Erythroblast (primary cell): Measurements from ENCODE around the gene PTPRN2.

Source experiments
- GATA1 ChIP-seq: IDR thresholded peaks from 2 replicates; pipeline ENCODE4 v1.6.1; 2011; ENCODE audit warnings: low read depth, mild to moderate bottlenecking, control low read depth, low read length, moderate library complexity
- POLR2A ChIP-seq: IDR thresholded peaks from 2 replicates; pipeline ENCODE4 v1.6.1; 2011; ENCODE audit warnings: mild to moderate bottlenecking, low read length

DNA sequence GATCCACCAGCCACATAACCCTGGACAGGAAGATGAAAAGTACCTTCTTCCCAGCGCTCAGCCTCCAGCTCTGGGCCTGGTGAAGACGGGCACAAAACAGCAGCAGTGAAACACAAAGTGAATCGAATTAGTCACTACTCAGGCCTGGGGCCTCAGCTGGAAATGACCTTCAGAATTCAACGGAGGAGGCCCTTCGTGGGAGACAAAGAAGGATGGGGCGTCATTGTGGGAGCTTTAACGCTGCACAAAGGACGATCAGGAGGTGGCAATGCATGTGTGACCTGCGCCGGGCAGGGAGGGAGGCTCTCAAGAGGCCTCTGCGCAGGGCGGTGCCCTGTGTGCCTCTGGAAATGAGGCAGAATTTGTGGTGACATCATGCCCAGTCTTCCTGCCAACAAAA lies 1089.0 kb downstream of the PTPRN2 start:
- no peak for TF ChIP-seq POLR2A
- no peak for TF ChIP-seq GATA1
